ENCODE data around the gene DOHH.

The DOHH gene

DNA sequence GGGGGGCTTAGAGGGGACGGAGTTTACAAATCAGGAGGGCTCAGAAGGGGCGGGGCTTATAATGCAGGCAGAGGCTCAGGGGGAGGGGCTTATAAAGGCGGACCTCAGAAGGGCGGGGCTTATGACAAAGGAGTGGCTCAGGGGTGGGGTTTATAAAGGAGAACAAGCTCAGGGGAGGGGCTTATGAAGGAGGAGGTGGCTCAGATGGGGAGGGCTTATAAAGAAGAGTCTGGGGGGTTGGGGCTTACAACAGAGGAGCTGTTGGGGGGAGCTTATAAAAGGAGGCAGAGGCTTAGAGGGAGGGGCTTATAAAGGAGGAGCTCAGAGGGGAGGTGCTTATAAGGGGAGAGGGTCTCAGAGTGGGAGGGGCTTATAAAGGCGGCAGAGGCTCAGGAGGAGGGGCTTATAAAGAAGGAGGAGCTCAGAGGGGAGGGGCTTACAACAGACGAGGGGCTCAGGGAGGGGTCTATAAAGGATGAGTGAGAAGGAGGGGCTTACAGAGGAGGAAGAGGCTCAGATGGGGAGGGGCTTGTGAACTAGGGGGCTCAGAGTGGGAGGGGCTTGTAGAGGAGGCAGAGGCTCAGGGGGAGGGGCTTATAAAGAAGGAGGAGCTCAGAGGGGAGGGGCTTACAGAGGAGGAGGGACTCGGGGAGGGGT, 21.2 kb downstream of the DOHH start:
- Histone ChIP-seq H2AFZ (ENCODE audit: low read depth) (no peak overlapping the region), H3K4me2 (no peak overlapping the region), H3K4me3 (IDR thresholded peaks at IDR 0.05; ENCODE audit: insufficient read depth, low read depth, low read length) (no peak overlapping the region), H3K79me2 (ENCODE audit: insufficient read depth, low read depth) (no peaks in the 10 kb centered on the region), H3K9ac (no peak overlapping the region), H3K27ac (no peak overlapping the region), H4K20me1 (ENCODE audit: insufficient read depth) (no peaks in the 10 kb centered on the region), H3K27me3 (ENCODE audit: insufficient read depth, low read depth) (peaks cover 54% of the 10 kb centered on the region), H3K4me1 (ENCODE audit: low read depth, poor library complexity, severe bottlenecking) (peaks cover 6% of the 10 kb centered on the region), H3K36me3 (ENCODE audit: insufficient read depth) (no peaks in the 10 kb centered on the region)
- TF ChIP-seq, protein P1, sequence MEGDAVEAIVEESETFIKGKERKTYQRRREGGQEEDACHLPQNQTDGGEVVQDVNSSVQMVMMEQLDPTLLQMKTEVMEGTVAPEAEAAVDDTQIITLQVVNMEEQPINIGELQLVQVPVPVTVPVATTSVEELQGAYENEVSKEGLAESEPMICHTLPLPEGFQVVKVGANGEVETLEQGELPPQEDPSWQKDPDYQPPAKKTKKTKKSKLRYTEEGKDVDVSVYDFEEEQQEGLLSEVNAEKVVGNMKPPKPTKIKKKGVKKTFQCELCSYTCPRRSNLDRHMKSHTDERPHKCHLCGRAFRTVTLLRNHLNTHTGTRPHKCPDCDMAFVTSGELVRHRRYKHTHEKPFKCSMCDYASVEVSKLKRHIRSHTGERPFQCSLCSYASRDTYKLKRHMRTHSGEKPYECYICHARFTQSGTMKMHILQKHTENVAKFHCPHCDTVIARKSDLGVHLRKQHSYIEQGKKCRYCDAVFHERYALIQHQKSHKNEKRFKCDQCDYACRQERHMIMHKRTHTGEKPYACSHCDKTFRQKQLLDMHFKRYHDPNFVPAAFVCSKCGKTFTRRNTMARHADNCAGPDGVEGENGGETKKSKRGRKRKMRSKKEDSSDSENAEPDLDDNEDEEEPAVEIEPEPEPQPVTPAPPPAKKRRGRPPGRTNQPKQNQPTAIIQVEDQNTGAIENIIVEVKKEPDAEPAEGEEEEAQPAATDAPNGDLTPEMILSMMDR (conservative IDR thresholded peaks at IDR 0.05; ENCODE audit: low read depth, low read length), result no peak

DNA sequence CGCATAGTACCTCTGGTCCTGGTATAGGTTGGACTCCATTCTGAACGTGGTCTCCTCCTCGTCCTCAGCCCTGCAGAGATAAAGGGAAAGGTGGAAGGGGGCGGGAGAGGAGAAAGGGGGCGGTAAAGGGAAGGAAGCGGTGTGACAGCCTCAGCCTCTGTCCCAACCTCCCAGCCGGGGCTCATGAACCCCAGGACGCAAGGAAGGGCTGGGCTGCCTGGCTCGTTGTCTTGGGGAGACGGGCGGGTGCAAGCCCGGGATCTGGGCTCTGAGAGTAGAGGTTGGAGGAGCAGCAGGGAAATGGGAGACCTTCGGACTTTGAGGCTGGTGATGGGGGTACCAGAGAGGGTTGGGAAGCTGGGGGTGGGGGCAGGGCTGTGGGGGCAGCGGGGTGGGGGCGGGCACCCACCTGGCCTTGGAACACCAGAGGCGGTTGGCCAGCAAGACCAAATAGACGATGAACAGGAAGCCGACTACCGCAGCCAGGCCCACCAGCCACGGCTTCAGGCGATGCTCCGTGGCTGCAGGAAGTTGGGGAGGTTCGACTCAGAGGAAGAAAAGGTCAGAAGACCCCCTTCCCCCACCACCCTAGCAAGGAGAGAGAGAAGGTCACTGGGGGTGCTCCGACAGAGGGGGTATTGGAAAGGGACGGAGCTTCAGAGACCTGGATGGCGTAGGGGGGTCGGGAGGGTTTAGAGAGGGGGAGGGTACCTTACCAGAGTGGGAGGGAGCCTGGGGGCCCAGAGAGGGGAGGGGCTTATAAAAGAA, 21.9 kb downstream of the DOHH start:
- Histone ChIP-seq H3K79me2 (ENCODE audit: insufficient read depth, low read depth) (no peaks in the 10 kb centered on the region), H3K9ac (no peak overlapping the region), H2AFZ (ENCODE audit: low read depth) (no peak overlapping the region), H3K27ac (no peak overlapping the region), H4K20me1 (ENCODE audit: insufficient read depth) (no peaks in the 10 kb centered on the region), H3K4me3 (IDR thresholded peaks at IDR 0.05; ENCODE audit: insufficient read depth, low read depth, low read length) (no peak overlapping the region), H3K36me3 (ENCODE audit: insufficient read depth) (no peaks in the 10 kb centered on the region), H3K27me3 (ENCODE audit: insufficient read depth, low read depth) (peaks cover 54% of the 10 kb centered on the region), H3K4me2 (no peak overlapping the region), H3K4me1 (ENCODE audit: low read depth, poor library complexity, severe bottlenecking) (peaks cover 6% of the 10 kb centered on the region)
- TF ChIP-seq, protein P1 (conservative IDR thresholded peaks at IDR 0.05; ENCODE audit: low read depth, low read length), result no peak

DNA sequence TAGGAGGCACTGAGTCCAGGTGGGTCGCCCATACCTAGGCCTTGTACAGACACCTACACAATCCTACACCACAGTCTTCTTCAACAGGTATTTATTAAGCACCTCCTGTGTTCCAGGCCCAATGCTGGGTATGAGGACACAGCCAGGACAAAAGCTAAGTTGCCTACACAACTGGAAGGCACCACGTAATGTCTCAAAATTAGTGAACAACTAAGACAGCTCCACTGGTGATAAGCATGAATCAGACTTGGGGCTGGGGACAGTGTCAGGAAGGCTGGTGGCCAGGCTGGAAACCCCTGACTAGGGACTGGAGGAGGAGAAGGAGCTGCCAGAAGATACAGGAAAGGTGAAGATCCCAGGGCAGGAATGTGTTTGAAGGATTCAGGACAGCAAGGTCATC, 22.5 kb downstream of the DOHH start:
- Histone ChIP-seq H3K4me3 (IDR thresholded peaks at IDR 0.05; ENCODE audit: insufficient read depth, low read depth, low read length) (no peak overlapping the region), H4K20me1 (ENCODE audit: insufficient read depth) (no peaks in the 10 kb centered on the region), H2AFZ (ENCODE audit: low read depth) (no peak overlapping the region), H3K79me2 (ENCODE audit: insufficient read depth, low read depth) (no peaks in the 10 kb centered on the region), H3K27me3 (ENCODE audit: insufficient read depth, low read depth) (peaks cover 50% of the 10 kb centered on the region), H3K27ac (no peak overlapping the region), H3K9ac (no peak overlapping the region), H3K4me1 (ENCODE audit: low read depth, poor library complexity, severe bottlenecking) (peaks cover 6% of the 10 kb centered on the region), H3K4me2 (no peak overlapping the region), H3K36me3 (ENCODE audit: insufficient read depth) (no peaks in the 10 kb centered on the region)
- TF ChIP-seq, protein P1 (conservative IDR thresholded peaks at IDR 0.05; ENCODE audit: low read depth, low read length), result no peak

DNA sequence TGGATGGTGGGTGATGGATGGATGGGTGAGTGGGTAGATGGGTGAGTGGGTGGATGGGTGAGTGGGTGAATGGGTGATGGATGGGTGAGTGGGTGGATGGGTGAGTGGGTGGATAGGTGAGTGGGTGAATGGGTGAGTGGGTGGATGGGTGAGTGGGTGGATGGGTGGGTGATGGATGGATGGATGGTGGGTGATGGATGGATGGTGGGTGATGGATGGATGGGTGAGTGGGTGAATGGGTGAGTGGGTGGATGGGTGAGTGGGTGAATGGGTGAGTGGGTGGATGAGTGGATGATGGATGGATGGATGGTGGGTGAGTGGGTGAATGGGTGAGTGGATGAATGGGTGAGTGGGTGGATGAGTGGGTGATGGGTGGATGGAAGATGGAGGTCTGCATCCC, 23.0 kb downstream of the DOHH start:
- H3K4me2 ChIP-seq, result no peak overlapping the region
- TF ChIP-seq, protein P1 (conservative IDR thresholded peaks at IDR 0.05; ENCODE audit: low read depth, low read length), result no peak
- H3K36me3 ChIP-seq (ENCODE audit: insufficient read depth), result no peaks in the 10 kb centered on the region

More for the DNA sequence above, 23.0 kb downstream of the DOHH start:
- H3K4me3 ChIP-seq (IDR thresholded peaks at IDR 0.05; ENCODE audit: insufficient read depth, low read depth, low read length), result no peak overlapping the region
- no peaks in the 10 kb centered on the region for H3K79me2 ChIP-seq (ENCODE audit: insufficient read depth, low read depth)
- H3K9ac ChIP-seq, result no peak overlapping the region
- no peak overlapping the region for H3K27ac ChIP-seq
- peaks cover 50% of the 10 kb centered on the region for H3K27me3 ChIP-seq (ENCODE audit: insufficient read depth, low read depth)
- no peaks in the 10 kb centered on the region for H4K20me1 ChIP-seq (ENCODE audit: insufficient read depth)
- no peak overlapping the region for H2AFZ ChIP-seq (ENCODE audit: low read depth)
- peaks cover 6% of the 10 kb centered on the region for H3K4me1 ChIP-seq (ENCODE audit: low read depth, poor library complexity, severe bottlenecking)

Measured in KMS-11 (cell line).